NCI-H2029 treated with DMSO at 0.1 percent for 48 hours (cell line): ENCODE data around the gene MED25.
A peak's percentile ranks its signal among the peaks of the same experiment; 100 is the strongest.
"Not testable (repeated sequence)": the region's sequence is repeated elsewhere in the genome, so short reads cannot be mapped to it uniquely, and the experiment has no call there.

Experiments
- DNase-seq: peaks from one replicate; lab custom pipeline; 2025; lab: John Stamatoyannopoulos, UW

MED25 gene

GRCh38 chr19:49816590-49816989 is 1.5 kb upstream of the MED25 start:
- no peak for DNase-seq

- DNase-seq = no peak
Measured at GRCh38 chr19:49818649-49819370, 721 bp downstream of the MED25 start.

- DNase-seq = not testable (repeated sequence)
Measured at GRCh38 chr19:49819452-49820115, 1.5 kb downstream of the MED25 start.

GRCh38 chr19:49820125-49820524 is 2.0 kb downstream of the MED25 start:
- DNase-seq = peak; percentile 77

GRCh38 chr19:49823472-49823871 is 5.4 kb downstream of the MED25 start:
- DNase-seq = peak; percentile 95

- no peak for DNase-seq
Measured at GRCh38 chr19:49824662-49825061, 6.6 kb downstream of the MED25 start.

GRCh38 chr19:49827034-49827433 is 8.9 kb downstream of the MED25 start:
- no peak for DNase-seq

GRCh38 chr19:49829200-49829599 is 11.1 kb downstream of the MED25 start:
- no peak for DNase-seq

GRCh38 chr19:49829721-49830120 is 11.6 kb downstream of the MED25 start:
- no peak for DNase-seq

- DNase-seq = no peak
Measured at GRCh38 chr19:49830766-49831165, 12.7 kb downstream of the MED25 start.

- no peak for DNase-seq
Measured at GRCh38 chr19:49831592-49831991, 13.5 kb downstream of the MED25 start.

GRCh38 chr19:49832556-49832955 is 14.5 kb downstream of the MED25 start:
- no peak for DNase-seq

GRCh38 chr19:49833599-49833998 is 15.5 kb downstream of the MED25 start:
- no peak for DNase-seq

GRCh38 chr19:49835562-49835961 is 17.5 kb downstream of the MED25 start:
- DNase-seq = no peak

GRCh38 chr19:49836176-49837008 is 18.3 kb downstream of the MED25 start:
- DNase-seq = no peak

GRCh38 chr19:49837009-49837310 is 18.9 kb downstream of the MED25 start:
- no peak for DNase-seq

- no peak for DNase-seq
Measured at GRCh38 chr19:49837425-49837824, 19.3 kb downstream of the MED25 start.

GRCh38 chr19:49838885-49839588 is 20.9 kb downstream of the MED25 start:
- no peak for DNase-seq

- DNase-seq = no peak
Measured at GRCh38 chr19:49839713-49840112, 21.6 kb downstream of the MED25 start.

- DNase-seq = no peak
Measured at GRCh38 chr19:49840321-49840720, 22.2 kb downstream of the MED25 start.

- no peak for DNase-seq
Measured at GRCh38 chr19:49840736-49841249, 22.7 kb downstream of the MED25 start.

- DNase-seq = no peak
Measured at GRCh38 chr19:49843265-49843664, 25.2 kb downstream of the MED25 start.
